ENCODE data around the gene ARL15.

ARL15 gene

GRCh38 chr5:54091307-54092130 is 218.9 kb downstream of the ARL15 start:
- Histone ChIP-seq H3K9ac (no peak overlapping the region), H3K36me3 (ENCODE audit: control insufficient read depth, insufficient read depth, low read length) (no peaks in the 10 kb centered on the region), H3K4me2 (ENCODE audit: low read length) (no peak overlapping the region), H2AFZ (no peak overlapping the region), H3K27ac (no peak overlapping the region), H3K9me3 (ENCODE audit: control insufficient read depth, low read length) (no peaks in the 10 kb centered on the region), H3K27me3 (ENCODE audit: control insufficient read depth, insufficient read depth, low read length) (no peaks in the 10 kb centered on the region), H3K79me2 (no peaks in the 10 kb centered on the region), H3K4me3 (ENCODE audit: low read depth, low read length) (no peak overlapping the region), H3K4me1 (no peaks in the 10 kb centered on the region)
- TF ChIP-seq CTCF (IDR thresholded peaks at IDR 0.05): no peak

- no peaks in the 10 kb centered on the region for H3K4me1 ChIP-seq
- H3K79me2 ChIP-seq: no peaks in the 10 kb centered on the region
- no peak overlapping the region for H3K4me2 ChIP-seq (ENCODE audit: low read length)
- no peak overlapping the region for H3K4me3 ChIP-seq (ENCODE audit: low read depth, low read length)
- no peaks in the 10 kb centered on the region for H3K9me3 ChIP-seq (ENCODE audit: control insufficient read depth, low read length)
- TF ChIP-seq CTCF (IDR thresholded peaks at IDR 0.05): no peak
- H3K9ac ChIP-seq: no peak overlapping the region
- H2AFZ ChIP-seq: no peak overlapping the region
- H3K27ac ChIP-seq: no peak overlapping the region
- H3K36me3 ChIP-seq (ENCODE audit: control insufficient read depth, insufficient read depth, low read length): no peaks in the 10 kb centered on the region
- H3K27me3 ChIP-seq (ENCODE audit: control insufficient read depth, insufficient read depth, low read length): no peaks in the 10 kb centered on the region
Measured at GRCh38 chr5:54090495-54091120, 219.8 kb downstream of the ARL15 start.

- no peak overlapping the region for H3K4me3 ChIP-seq (ENCODE audit: low read depth, low read length)
- H3K4me2 ChIP-seq (ENCODE audit: low read length): no peak overlapping the region
- no peaks in the 10 kb centered on the region for H3K36me3 ChIP-seq (ENCODE audit: control insufficient read depth, insufficient read depth, low read length)
- no peak overlapping the region for H2AFZ ChIP-seq
- H3K79me2 ChIP-seq: no peaks in the 10 kb centered on the region
- H3K9ac ChIP-seq: no peak overlapping the region
- H3K4me1 ChIP-seq: no peaks in the 10 kb centered on the region
- no peaks in the 10 kb centered on the region for H3K9me3 ChIP-seq (ENCODE audit: control insufficient read depth, low read length)
- no peak for TF ChIP-seq CTCF (IDR thresholded peaks at IDR 0.05)
- H3K27me3 ChIP-seq (ENCODE audit: control insufficient read depth, insufficient read depth, low read length): no peaks in the 10 kb centered on the region
- H3K27ac ChIP-seq: no peak overlapping the region
Measured at GRCh38 chr5:54088081-54088480, 222.3 kb downstream of the ARL15 start.

GRCh38 chr5:54087436-54087835 is 222.9 kb downstream of the ARL15 start:
- Histone ChIP-seq H3K27ac (no peak overlapping the region), H3K79me2 (no peaks in the 10 kb centered on the region), H3K9me3 (ENCODE audit: control insufficient read depth, low read length) (no peaks in the 10 kb centered on the region), H3K4me2 (ENCODE audit: low read length) (no peak overlapping the region), H3K9ac (no peak overlapping the region), H3K4me3 (ENCODE audit: low read depth, low read length) (no peak overlapping the region), H3K36me3 (ENCODE audit: control insufficient read depth, insufficient read depth, low read length) (no peaks in the 10 kb centered on the region), H3K4me1 (no peaks in the 10 kb centered on the region), H2AFZ (no peak overlapping the region), H3K27me3 (ENCODE audit: control insufficient read depth, insufficient read depth, low read length) (no peaks in the 10 kb centered on the region)
- no peak for TF ChIP-seq CTCF (IDR thresholded peaks at IDR 0.05)

All from parathyroid adenoma (tissue), 2 donors.